AG09319 (cell line): ENCODE results near the gene PSME1.

Source experiments
- DNase-seq: peaks from one replicate; pipeline ENCODE4 v3.0.0-alpha.2; 2010; ENCODE audit warnings: low read depth; ENCODE audit errors: extremely low read depth
- CTCF ChIP-seq: IDR thresholded peaks from 2 replicates; pipeline ENCODE4 v1.5.1; 2011; ENCODE audit warnings: low read depth, mild to moderate bottlenecking, inconsistent platforms, low read length, moderate library complexity

PSME1 gene

GRCh38 chr14:24139272-24139934 lies 3.4 kb downstream of the PSME1 start:
- TF ChIP-seq CTCF, result no peak
- DNase-seq, result no peak

- TF ChIP-seq CTCF, result peak; percentile 33
- DNase-seq, result peak; percentile 96
Observed at GRCh38 chr14:24141097-24141880, 5.3 kb downstream of the PSME1 start, which contains the start of gene EMC9. Gene EMC9, minus strand, starts transcription at chr14:24141591. Its CDS starts 287 bp downstream, at chr14:24141304.

GRCh38 chr14:24143511-24143910 lies 7.5 kb downstream of the PSME1 start:
- DNase-seq, result no peak
- TF ChIP-seq CTCF, result no peak

- TF ChIP-seq CTCF, result no peak
- DNase-seq, result no peak
Observed at GRCh38 chr14:24144451-24144850, 8.5 kb downstream of the PSME1 start.

GRCh38 chr14:24145219-24145618 lies 9.2 kb downstream of the PSME1 start:
- DNase-seq, result no peak
- no peak for TF ChIP-seq CTCF

- no peak for TF ChIP-seq CTCF
- no peak for DNase-seq
Observed at GRCh38 chr14:24145690-24146452, 9.9 kb downstream of the PSME1 start.

GRCh38 chr14:24146453-24146977 lies 10.5 kb downstream of the PSME1 start, which contains the start of gene PSME2:
Gene PSME2, minus strand, starts transcription at chr14:24146610. Its CDS starts 29 bp downstream, at chr14:24146581.
- TF ChIP-seq CTCF, result no peak
- DNase-seq, result peak; percentile 91
